Measurements from ENCODE around the gene RAI1. TPM values are rescaled to one million over a fixed set of nuclear protein-coding genes. Genes with fewer than 3 reads are reported as not detected.

RAI1 gene
- total and polyA plus RNA-seq, 2 of the 13 experiments (the other 11 are each of a cell fraction or from before 2014, with no cell fraction given), result 3.4 to 5.2 TPM

DNA sequence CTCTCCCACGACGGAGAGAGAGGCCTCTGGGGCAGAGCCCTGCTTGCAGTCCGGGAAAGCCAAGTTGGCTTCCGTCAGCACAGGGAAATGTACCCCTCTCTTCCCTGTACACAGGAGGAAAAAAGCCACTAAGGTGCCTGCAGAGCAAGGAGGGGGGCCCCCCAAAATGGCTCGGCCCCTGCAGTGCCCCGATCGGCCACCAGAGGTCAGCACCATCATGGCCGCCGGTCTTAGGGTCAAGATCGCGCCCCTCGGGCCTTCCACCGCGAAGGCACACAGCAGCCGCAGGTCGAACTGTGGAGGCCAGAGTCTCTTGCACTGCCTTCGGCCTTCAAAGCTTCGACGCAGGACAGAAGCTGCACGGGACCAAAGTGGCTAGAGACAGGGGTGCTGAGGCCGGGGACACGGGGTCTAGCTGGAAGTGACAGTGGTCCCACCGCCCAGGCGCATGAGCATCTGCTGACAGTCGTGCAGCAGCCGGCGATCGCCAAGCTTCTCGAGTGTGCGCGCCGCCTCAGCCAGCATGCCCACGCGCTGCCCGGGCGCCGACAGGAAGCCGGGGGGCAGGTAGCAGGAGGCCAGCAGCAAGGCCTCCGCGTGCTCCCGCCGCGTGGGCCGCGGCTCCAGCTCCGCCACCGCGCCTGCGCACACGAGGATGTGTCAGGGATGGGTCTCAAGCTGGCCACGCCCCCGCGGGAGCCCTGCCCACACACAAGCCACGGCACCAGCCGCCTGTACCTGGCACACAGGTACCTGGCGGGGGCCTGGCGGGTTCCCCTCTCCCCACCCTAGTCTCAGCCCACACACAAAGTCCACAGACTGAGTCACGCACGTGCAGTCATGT lies 131.2 kb downstream of the RAI1 start (continued):
- TF ChIP-seq, protein P1, sequence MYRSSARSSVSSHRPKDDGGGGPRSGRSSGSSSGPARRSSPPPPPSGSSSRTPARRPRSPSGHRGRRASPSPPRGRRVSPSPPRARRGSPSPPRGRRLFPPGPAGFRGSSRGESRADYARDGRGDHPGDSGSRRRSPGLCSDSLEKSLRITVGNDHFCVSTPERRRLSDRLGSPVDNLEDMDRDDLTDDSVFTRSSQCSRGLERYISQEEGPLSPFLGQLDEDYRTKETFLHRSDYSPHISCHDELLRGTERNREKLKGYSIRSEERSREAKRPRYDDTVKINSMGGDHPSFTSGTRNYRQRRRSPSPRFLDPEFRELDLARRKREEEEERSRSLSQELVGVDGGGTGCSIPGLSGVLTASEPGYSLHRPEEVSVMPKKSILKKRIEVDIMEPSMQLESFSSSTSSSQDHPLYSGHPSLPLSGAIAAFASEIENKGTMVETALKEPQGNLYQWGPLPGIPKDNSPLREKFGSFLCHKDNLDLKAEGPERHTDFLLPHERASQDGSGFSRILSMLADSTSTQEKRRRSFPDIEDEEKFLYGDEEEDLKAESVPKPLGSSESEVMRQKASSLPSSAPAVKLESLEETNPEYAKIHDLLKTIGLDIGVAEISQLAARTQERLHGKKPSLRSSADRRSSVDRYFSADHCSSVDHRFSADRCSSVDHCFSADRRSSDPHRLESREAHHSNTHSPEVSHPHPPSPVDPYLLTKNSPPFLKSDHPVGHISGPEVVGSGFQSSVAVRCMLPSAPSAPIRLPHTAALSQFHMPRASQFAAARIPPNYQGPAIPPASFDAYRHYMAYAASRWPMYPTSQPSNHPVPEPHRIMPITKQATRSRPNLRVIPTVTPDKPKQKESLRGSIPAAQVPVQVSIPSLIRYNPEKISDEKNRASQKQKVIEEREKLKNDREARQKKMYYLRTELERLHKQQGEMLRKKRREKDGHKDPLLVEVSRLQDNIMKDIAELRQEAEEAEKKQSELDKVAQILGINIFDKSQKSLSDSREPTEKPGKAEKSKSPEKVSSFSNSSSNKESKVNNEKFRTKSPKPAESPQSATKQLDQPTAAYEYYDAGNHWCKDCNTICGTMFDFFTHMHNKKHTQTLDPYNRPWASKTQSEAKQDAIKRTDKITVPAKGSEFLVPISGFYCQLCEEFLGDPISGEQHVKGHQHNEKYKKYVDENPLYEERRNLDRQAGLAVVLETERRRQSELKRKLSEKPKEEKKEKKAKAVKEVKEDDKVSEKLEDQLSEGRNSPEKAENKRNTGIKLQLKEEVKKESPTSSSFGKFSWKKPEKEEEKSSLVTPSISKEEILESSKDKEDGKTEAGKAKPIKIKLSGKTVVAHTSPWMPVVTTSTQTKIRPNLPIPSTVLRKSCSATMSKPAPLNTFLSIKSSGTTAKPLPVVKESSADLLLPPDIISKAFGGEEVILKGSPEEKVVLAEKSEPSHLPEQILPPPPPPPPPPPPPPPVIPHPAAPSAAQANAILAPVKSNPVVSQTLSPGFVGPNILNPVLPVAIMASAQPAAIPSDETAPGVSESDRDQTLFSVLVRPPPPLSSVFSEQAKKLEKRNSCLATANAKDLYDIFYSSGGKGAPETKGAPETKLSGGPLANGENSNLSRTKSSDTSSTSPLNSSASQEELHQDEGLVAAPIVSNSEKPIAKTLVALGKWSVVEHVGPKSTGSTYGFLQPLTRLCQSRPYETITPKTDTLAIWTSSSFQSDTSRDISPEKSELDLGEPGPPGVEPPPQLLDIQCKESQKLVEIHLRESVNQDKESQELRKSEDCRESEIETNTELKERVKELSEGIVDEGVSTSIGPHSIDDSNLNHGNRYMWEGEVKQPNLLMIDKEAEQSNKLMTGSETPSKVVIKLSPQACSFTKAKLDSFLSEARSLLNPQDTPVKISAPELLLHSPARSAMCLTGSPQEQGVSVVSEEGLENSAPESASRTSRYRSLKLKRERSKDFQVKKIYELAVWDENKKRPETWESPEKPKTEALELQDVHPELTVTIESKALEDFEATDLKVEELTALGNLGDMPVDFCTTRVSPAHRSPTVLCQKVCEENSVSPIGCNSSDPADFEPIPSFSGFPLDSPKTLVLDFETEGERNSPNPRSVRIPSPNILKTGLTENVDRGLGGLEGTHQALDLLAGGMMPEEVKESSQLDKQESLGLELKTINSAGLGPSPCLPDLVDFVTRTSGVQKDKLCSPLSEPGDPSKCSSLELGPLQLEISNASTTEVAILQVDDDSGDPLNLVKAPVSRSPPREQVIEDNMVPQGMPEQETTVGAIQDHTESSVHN (CRISPR knock-in tag; IDR thresholded peaks at IDR 0.05), result 0 out of 2 replicates have a peak, but pooled peaks have one; percentile 51
- TF ChIP-seq, protein P2, sequence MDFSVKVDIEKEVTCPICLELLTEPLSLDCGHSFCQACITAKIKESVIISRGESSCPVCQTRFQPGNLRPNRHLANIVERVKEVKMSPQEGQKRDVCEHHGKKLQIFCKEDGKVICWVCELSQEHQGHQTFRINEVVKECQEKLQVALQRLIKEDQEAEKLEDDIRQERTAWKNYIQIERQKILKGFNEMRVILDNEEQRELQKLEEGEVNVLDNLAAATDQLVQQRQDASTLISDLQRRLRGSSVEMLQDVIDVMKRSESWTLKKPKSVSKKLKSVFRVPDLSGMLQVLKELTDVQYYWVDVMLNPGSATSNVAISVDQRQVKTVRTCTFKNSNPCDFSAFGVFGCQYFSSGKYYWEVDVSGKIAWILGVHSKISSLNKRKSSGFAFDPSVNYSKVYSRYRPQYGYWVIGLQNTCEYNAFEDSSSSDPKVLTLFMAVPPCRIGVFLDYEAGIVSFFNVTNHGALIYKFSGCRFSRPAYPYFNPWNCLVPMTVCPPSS (IDR thresholded peaks at IDR 0.05), result no peak
- TF ChIP-seq SAP130 (CRISPR knock-in tag; IDR thresholded peaks at IDR 0.05; ENCODE audit: low read depth), result no peak; the same call in 1 of the 2 replicates
- no peak for TF ChIP-seq TRIM24 (CRISPR knock-in tag; IDR thresholded peaks at IDR 0.05)
- peak; percentile 92 for TF ChIP-seq RBM22 (optimal IDR thresholded peaks at IDR 0.05; ENCODE audit: low read length)
- 0 out of 2 replicates have a peak, but pooled peaks have one; percentile 11 for TF ChIP-seq NCOR1 (IDR thresholded peaks at IDR 0.05; ENCODE audit: borderline replicate concordance, low read length)
- peak; percentile 59 for TF ChIP-seq TEAD3 (CRISPR knock-in tag; optimal IDR thresholded peaks at IDR 0.05; ENCODE audit: borderline replicate concordance)
- TF ChIP-seq ZNF337 (CRISPR knock-in tag; IDR thresholded peaks at IDR 0.05; ENCODE audit: borderline replicate concordance, low read depth), result no peak
- 0 out of 2 replicates have a peak, but pooled peaks have one; percentile 25 for TF ChIP-seq HMG20B (CRISPR knock-in tag; conservative IDR thresholded peaks at IDR 0.05)
- TF ChIP-seq RFX3 (CRISPR knock-in tag; IDR thresholded peaks at IDR 0.05), result no peak
- TF ChIP-seq, protein P3, sequence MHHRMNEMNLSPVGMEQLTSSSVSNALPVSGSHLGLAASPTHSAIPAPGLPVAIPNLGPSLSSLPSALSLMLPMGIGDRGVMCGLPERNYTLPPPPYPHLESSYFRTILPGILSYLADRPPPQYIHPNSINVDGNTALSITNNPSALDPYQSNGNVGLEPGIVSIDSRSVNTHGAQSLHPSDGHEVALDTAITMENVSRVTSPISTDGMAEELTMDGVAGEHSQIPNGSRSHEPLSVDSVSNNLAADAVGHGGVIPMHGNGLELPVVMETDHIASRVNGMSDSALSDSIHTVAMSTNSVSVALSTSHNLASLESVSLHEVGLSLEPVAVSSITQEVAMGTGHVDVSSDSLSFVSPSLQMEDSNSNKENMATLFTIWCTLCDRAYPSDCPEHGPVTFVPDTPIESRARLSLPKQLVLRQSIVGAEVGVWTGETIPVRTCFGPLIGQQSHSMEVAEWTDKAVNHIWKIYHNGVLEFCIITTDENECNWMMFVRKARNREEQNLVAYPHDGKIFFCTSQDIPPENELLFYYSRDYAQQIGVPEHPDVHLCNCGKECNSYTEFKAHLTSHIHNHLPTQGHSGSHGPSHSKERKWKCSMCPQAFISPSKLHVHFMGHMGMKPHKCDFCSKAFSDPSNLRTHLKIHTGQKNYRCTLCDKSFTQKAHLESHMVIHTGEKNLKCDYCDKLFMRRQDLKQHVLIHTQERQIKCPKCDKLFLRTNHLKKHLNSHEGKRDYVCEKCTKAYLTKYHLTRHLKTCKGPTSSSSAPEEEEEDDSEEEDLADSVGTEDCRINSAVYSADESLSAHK (CRISPR knock-in tag; IDR thresholded peaks at IDR 0.05; ENCODE audit: borderline replicate concordance), result no peak
- no peak; the same call in 1 of the 2 replicates for TF ChIP-seq ERF (CRISPR knock-in tag; IDR thresholded peaks at IDR 0.05)
- TF ChIP-seq, protein P4, sequence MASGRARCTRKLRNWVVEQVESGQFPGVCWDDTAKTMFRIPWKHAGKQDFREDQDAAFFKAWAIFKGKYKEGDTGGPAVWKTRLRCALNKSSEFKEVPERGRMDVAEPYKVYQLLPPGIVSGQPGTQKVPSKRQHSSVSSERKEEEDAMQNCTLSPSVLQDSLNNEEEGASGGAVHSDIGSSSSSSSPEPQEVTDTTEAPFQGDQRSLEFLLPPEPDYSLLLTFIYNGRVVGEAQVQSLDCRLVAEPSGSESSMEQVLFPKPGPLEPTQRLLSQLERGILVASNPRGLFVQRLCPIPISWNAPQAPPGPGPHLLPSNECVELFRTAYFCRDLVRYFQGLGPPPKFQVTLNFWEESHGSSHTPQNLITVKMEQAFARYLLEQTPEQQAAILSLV (CRISPR knock-in tag; IDR thresholded peaks at IDR 0.05; ENCODE audit: borderline replicate concordance), result 0 out of 2 replicates have a peak, but pooled peaks have one; percentile 56

Measured in HepG2 (cell line).